Measurements from ENCODE around the gene PPP5C.
A peak's percentile ranks its signal among the peaks of the same experiment; 100 is the strongest.
"Not testable (repeated sequence)": the region's sequence is repeated elsewhere in the genome, so short reads cannot be mapped to it uniquely, and the experiment has no call there.

PPP5C gene, protein sequence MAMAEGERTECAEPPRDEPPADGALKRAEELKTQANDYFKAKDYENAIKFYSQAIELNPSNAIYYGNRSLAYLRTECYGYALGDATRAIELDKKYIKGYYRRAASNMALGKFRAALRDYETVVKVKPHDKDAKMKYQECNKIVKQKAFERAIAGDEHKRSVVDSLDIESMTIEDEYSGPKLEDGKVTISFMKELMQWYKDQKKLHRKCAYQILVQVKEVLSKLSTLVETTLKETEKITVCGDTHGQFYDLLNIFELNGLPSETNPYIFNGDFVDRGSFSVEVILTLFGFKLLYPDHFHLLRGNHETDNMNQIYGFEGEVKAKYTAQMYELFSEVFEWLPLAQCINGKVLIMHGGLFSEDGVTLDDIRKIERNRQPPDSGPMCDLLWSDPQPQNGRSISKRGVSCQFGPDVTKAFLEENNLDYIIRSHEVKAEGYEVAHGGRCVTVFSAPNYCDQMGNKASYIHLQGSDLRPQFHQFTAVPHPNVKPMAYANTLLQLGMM

DNA sequence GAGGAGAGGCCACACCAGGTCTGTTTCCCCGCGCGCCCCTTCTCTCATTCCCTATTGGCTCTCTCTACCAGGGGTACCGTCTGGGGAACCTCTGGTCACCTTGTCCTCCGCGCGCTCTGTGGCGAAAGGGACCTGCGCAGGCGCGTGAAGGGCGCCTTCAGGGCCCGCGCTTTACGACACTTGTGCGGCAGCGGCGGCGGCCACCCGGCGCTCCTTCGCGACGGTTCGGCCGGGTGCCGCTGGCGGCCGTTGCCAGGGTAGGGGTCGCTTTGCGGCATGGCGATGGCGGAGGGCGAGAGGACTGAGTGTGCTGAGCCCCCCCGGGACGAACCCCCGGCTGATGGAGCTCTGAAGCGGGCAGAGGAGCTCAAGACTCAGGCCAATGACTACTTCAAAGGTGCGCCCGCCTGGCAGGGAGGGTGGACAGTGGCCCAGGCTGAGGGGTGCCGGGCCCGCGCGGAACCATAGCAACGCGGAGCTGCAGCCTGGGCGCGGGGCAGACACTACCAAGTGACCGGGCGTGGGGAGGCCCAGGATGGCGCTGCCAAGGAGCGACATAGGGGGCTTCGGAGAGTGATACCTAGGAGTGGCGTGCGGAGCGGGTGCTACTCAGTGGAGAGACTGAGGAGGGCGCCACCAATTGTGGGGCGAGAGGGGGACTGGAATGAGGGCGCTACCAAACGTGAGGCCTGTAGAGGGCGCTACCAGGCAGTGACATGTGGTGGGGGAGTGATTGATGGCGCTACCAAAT is at the start of gene PPP5C:
Gene PPP5C (plus strand): TSS at position 267 of the 751 bp plus-strand sequence. CDS start 10 bp downstream, at position 277.
- peak; percentile 85 for DNase-seq

DNA sequence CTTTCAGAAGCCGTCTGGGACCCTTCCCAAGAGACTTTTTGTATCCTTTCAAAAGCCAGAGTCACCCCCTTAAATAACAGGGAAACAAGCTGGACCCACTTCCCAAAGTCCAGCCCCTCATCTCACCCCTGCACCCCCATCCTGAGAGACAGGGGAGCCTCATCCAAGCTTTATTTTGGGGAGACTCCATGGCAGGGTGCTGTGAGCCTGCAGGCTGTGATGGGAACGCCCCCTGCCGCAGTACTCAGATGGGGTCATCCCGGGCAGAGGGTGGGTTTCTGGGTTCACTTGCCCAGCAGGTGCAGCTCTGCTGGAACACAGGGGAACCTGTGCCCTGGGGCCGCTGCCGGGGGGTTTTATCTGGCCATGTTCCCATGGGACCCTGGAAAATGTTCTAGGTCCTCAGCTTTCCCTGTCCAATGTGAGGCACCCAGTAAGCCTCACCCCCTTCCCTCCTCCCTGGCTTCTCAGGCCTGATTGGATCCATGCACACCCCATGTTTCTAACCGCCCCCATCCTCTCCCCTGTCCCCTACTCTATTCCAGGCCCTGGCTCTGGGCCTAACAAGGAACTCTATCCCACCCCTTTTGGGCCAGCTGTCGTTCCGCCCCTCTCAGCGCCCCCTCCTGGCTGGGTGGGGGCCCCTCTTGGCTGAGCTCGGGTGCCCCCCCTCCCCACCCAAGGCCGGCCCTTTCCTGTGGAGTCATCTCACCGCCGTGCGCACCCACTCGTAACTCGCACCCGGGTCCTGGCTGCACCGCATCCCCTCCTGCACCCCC is 49.0 kb upstream of the PPP5C start:
- peak; percentile 9 for DNase-seq

DNA sequence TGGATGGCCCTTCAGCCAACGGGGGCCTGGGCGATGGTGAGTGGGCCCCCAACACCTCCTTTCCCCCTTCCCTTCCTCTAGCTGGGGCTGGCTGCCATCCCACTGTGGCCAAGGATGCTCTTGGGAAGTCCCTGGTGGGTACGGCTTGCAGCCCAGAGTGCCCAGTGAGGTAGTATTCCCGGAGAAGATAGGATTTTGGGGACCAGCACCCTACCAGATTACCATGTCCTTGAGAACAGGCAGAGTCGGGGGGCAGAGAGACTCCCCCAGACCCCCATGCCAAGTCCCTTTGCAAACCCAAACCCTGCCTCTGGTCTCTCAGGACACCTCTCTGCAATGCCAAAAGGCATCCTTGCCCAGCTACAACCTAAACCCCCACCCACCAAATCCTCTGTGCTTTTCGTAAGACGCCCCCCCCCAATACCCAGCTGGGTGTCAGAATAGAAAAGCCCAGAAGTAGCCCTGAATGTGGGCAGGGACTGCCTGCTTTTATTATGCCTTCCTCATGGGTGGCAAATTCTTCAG is 48.3 kb upstream of the PPP5C start:
- peak; percentile 40 for DNase-seq

DNA sequence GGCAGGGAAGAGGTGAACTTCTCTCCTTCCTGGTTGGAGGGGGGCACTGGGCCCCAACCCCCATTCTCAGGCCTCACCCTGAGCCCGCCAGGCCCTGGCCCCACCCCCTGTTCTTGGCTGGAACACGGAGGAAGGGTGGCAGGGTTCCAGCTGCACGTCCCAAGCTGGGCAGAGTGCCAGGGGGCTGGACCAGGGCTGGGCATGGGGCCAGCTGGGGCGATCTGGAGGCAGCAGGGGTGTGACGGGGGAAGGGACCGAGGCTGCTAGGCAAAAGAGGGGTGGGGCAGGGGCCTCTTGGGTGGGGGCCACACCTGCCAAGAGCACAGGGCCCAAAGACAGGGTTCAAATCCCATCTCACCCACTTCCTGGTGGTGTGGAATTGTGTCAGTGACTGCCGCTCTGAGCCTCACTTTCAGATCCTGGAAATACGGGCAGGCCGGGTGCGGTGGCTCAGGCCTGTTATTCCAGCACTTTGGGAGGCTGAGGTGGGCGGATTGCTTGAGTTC is 47.8 kb upstream of the PPP5C start:
- peak; percentile 90 for DNase-seq

GRCh38 chr19:46299695-46300094 is 47.2 kb upstream of the PPP5C start:
- DNase-seq: no peak

GRCh38 chr19:46303322-46303690 is 43.6 kb upstream of the PPP5C start:
- DNase-seq: no peak

DNA sequence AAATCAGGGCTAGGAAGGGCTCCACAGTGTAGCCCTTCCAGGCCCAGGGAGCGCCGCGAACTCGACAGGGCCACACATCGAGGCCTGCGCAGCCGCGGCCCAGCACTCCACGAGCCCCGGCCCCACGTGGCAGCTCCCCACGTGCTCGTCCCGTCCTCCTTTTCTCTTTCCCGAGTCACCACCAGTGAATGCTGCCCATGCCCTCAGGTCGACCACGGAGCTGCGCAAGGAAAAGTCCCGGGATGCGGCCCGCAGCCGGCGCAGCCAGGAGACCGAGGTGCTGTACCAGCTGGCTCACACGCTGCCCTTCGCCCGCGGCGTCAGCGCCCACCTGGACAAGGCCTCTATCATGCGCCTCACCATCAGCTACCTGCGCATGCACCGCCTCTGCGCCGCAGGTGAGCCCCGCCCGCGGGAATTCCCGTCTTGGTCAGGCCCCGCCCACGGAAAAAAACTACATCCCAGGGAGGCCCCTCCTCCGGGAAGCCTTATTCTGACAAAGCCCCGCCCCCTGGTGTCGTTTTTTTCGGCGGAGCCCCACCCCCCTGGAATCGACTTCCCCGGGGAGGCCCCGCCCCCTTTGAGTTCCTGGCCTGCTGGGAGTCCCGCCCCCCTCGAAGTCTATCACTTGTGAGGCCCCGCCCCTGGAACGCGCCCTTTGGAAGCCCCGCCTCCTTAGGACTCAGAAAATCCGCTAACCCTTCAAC is 43.0 kb upstream of the PPP5C start:
- no peak for DNase-seq

DNA sequence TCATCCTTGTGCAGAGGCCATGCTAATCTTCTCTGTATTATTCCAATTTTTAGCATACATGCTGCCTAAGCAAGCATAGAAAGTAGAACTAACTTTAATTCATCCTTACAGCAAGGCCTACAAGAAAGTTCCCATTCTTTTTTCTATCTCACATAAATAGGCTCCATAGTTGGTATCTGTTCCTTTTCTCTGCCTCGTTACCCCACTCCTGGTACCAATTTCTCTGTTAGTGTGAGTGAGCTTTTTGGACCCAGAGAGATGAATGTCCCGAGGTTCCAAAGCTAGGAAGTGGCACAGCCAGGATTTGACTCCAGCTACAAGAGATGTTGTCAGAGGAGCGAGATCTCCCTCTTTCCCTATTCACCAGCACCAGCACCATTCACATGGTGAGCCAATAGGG is 40.4 kb upstream of the PPP5C start:
- DNase-seq: no peak

DNA sequence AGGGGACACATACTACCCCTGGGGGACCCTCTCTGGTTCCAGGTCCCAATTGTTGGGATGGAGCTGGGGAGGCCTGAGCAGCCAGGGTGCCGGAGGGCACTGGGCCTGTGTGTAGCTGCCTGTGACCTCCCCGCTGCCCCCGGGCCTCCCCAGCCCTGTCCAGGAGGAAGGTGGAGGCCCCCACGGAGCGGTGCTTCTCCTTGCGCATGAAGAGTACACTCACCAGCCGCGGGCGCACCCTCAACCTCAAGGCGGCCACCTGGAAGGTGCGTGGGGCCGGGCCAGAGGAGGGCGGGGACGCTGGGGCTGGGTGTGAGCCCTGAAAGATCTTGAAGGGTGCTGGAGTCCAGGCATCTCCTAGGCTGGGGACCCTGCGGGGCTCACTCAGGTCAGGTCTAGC is 38.4 kb upstream of the PPP5C start:
- DNase-seq: no peak

- DNase-seq: no peak
Measured at GRCh38 chr19:46309056-46309455, 37.8 kb upstream of the PPP5C start.

- DNase-seq: no peak
Measured at GRCh38 chr19:46311444-46311843, 35.4 kb upstream of the PPP5C start.

GRCh38 chr19:46313540-46314469 is 33.1 kb upstream of the PPP5C start:
- DNase-seq: not testable (repeated sequence)

DNA sequence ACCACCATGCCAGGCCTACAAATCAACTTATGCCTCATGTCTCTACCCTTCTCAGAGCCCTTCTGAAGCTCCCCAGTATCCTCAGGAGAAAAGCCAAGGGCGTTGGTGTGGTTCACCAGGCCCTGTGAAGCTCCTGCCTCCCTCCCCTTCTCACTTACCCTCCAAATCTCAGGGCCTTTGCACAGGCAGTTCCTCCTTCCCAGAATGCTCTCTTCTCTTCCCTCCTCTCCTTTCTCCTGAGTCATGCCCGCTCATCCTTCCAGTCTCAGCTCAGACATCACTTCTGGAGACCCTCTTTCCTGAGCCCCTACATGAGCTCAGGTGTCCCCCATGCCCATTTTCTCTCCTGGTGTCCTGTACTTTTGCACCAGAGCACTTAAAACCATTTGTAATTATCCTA is 29.5 kb upstream of the PPP5C start:
- no peak for DNase-seq

GRCh38 chr19:46319613-46320012 is 27.3 kb upstream of the PPP5C start:
- no peak for DNase-seq

DNA sequence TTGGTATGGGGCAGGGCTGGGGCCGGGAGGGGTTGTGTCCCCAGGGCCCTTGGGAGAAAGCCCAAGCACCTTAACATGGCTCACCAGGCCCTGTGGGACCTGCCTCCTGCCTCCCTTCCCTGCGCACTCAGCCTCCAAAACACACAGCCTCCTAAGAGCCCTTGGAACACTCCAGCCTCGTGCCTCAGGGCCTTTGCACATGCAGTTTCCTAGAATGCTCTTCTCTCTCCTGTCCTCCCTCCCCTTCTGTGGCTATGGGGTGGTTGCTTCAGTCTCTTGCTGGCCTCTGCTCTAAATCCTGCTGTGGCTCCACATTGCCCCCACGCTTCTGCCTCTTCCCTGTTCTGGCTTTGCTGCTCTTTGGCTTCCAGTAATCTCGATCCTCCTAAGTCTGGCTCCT is 26.3 kb upstream of the PPP5C start:
- no peak for DNase-seq

DNA sequence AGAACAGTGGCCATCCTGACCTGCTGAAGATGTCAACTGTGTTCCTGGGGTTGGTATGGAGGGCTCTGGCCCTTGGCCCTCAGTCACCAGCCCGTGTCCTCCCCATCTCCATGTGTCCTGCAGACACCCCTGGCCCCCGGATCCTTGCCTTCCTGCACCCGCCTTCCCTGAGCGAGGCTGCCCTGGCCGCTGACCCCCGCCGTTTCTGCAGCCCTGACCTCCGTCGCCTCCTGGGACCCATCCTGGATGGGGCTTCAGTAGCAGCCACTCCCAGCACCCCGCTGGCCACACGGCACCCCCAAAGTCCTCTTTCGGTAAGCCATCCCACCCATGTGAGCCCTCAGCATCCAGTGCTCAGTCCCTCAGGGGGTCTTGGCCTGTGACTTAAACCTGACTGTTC is 25.2 kb upstream of the PPP5C start:
- DNase-seq: no peak

DNA sequence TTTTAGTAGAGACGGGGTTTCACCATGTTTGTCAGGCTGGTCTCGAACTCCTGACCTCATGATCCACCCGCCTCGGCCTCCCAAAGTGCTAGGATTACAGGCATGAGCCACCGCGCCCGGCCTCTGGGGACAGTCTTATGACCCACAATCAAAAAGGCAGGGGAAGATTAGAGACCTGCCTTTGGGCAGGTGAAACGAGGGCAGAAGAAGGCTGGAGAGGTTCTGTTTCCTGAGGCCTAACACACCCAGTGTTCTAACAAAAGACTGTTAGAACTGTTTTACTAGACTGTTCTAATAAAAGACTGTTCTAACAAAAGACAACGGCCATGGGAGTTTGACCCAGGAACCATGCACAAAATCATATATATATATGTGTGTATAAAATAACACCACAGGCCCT is 23.7 kb upstream of the PPP5C start:
- DNase-seq: not testable (repeated sequence)

DNA sequence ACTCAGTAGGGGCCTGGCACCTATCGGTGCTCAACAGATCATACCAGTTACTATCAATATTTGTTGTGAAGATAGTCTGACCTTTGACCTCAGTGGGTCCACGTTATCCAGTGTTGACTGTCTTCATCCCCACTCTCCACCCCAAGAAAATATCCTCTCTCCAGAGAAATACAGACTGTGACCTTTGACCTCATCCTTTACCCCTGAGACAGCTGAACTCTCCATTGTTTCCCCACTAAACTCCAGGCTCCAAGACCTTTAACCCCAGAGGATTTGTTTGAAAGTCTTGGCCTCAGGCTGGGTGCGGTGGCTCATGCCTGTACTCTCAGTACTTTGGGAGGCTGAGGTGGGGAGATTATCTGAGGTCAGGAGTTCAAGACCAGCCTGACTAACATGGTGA is 22.6 kb upstream of the PPP5C start:
- DNase-seq: no peak

- no peak for DNase-seq
Measured at GRCh38 chr19:46326608-46327007, 20.3 kb upstream of the PPP5C start.

- DNase-seq: no peak
Measured at GRCh38 chr19:46328079-46328478, 18.8 kb upstream of the PPP5C start.

GRCh38 chr19:46330319-46330918 is 16.5 kb upstream of the PPP5C start:
- no peak for DNase-seq

All from NCI-H1092 treated with DMSO at 0.1 percent for 48 hours (cell line).